WTC11 (cell line): ENCODE measurements around the gene ATP5ME. TPM values are rescaled to one million over a fixed set of nuclear protein-coding genes. Genes with fewer than 3 reads are reported as not detected.

Source experiments
- ATAC-seq: fragments of 200-7000 bp; cut with Tn5 transposase; 2 replicates; pipeline ENCODE4 v1.10.0; 2021; ENCODE audit warnings: mild to moderate bottlenecking, moderate library complexity
- CTCF ChIA-PET: fragments of 300-600 bp; sonication (Branson Sonifier 250); formaldehyde crosslinking; loops from one replicate; lab custom pipeline; 2021; ENCODE audit warnings: antibody characterized with exemption; lab: Charles Lee
- POLR2A ChIA-PET: fragments of 350-600 bp; sonication (Branson Sonifier 250); formaldehyde crosslinking; loops from one replicate; lab custom pipeline; 2021; ENCODE audit warnings: antibody characterized with exemption; lab: Charles Lee
- DNase-seq: peaks from one replicate; pipeline ENCODE4 v3.0.0; 2021; ENCODE audit warnings: low spot score
- H3K27ac Mint-ChIP-seq: 2 replicates; pipeline ENCODE4 v1.8.0; 2021; ENCODE audit warnings: mixed read lengths
- H3K27me3 Mint-ChIP-seq: 2 replicates; pipeline ENCODE4 v1.8.0; 2021; ENCODE audit warnings: low read depth, mild to moderate bottlenecking, moderate library complexity, mixed read lengths
- H3K36me3 Mint-ChIP-seq: 2 replicates; pipeline ENCODE4 v1.8.0; 2021; ENCODE audit warnings: mixed read lengths
- H3K4me1 Mint-ChIP-seq: 2 replicates; pipeline ENCODE4 v1.8.0; 2022; ENCODE audit warnings: mixed read lengths
- H3K4me3 Mint-ChIP-seq: 2 replicates; pipeline ENCODE4 v1.8.0; 2021; ENCODE audit warnings: mild to moderate bottlenecking, moderate library complexity, mixed read lengths
- H3K9me3 Mint-ChIP-seq: 2 replicates; pipeline ENCODE4 v1.8.0; 2021; ENCODE audit warnings: mixed read lengths
- ATF1 ChIP-seq: sonication (generic); formaldehyde crosslinking; IDR thresholded peaks from 2 replicates; pipeline ENCODE4 v1.8.1; 2023; ENCODE audit warnings: mild to moderate bottlenecking, moderate library complexity, missing genetic modification reagents
- CREM ChIP-seq: sonication (generic); formaldehyde crosslinking; IDR thresholded peaks from 2 replicates; pipeline ENCODE4 v1.8.1; 2022; ENCODE audit warnings: mild to moderate bottlenecking, missing genetic modification reagents, moderate library complexity
- ELF4 ChIP-seq: sonication (generic); formaldehyde crosslinking; IDR thresholded peaks from 2 replicates; pipeline ENCODE4 v1.8.1; 2022; ENCODE audit warnings: low read depth, mild to moderate bottlenecking, moderate library complexity, missing genetic modification reagents
- NFATC4 ChIP-seq: fragments of 250-450 bp; sonication (Bioruptor Pico); IDR thresholded peaks from 2 replicates; pipeline ENCODE4 v1.9.0; 2021; ENCODE audit warnings: mild to moderate bottlenecking
- NFE2L1 ChIP-seq: sonication (generic); formaldehyde crosslinking; IDR thresholded peaks from 2 replicates; pipeline ENCODE4 v1.8.1; 2023; ENCODE audit warnings: missing genetic modification reagents
- NFYB ChIP-seq: sonication (generic); formaldehyde crosslinking; conservative IDR thresholded peaks from 2 replicates; pipeline ENCODE4 v1.8.0; 2022; ENCODE audit warnings: low read depth, missing genetic modification reagents
- NR3C1 ChIP-seq: sonication (generic); formaldehyde crosslinking; conservative IDR thresholded peaks from 2 replicates; pipeline ENCODE4 v1.8.1; 2023; ENCODE audit warnings: low read depth, mild to moderate bottlenecking, missing genetic modification reagents
- SMAD4 ChIP-seq: sonication (generic); formaldehyde crosslinking; IDR thresholded peaks from 2 replicates; pipeline ENCODE4 v1.8.0; 2022; ENCODE audit warnings: mild to moderate bottlenecking, missing genetic modification reagents
- SOX15 ChIP-seq: fragments of 250-450 bp; sonication (Bioruptor Pico); IDR thresholded peaks from 2 replicates; pipeline ENCODE4 v1.9.0; 2021; ENCODE audit warnings: mild to moderate bottlenecking
- SP1 ChIP-seq: sonication (generic); formaldehyde crosslinking; conservative IDR thresholded peaks from 2 replicates; pipeline ENCODE4 v1.8.1; 2022; ENCODE audit warnings: missing genetic modification reagents
- TP53 ChIP-seq: sonication (generic); formaldehyde crosslinking; IDR thresholded peaks from 2 replicates; pipeline ENCODE4 v1.8.1; 2023; ENCODE audit warnings: mild to moderate bottlenecking, missing genetic modification reagents
- ZNF121 ChIP-seq: sonication (generic); formaldehyde crosslinking; IDR thresholded peaks from 2 replicates; pipeline ENCODE4 v1.8.0; 2023; ENCODE audit warnings: missing genetic modification reagents
- ZNF232 ChIP-seq: sonication (generic); formaldehyde crosslinking; IDR thresholded peaks from 2 replicates; pipeline ENCODE4 v1.8.0; 2022; ENCODE audit warnings: mild to moderate bottlenecking, missing genetic modification reagents
- ZNF263 ChIP-seq: sonication (generic); formaldehyde crosslinking; IDR thresholded peaks from 2 replicates; pipeline ENCODE4 v1.8.1; 2022; ENCODE audit warnings: low read depth, mild to moderate bottlenecking, moderate library complexity, missing genetic modification reagents
- ZNF317 ChIP-seq: sonication (generic); formaldehyde crosslinking; IDR thresholded peaks from 2 replicates; pipeline ENCODE4 v1.8.1; 2023; ENCODE audit warnings: low read depth, mild to moderate bottlenecking, moderate library complexity, missing genetic modification reagents, borderline replicate concordance
- total RNA-seq: library from RNA; stranded (reverse); gene quantifications from 3 replicates; pipeline ENCODE4 v1.2.3, GENCODE V29; 2021
- TF ChIP-seq, protein P1 (sequence below): fragments of 200-600 bp; IDR thresholded peaks from 2 replicates; pipeline ENCODE4 v1.8.0; 2022; ENCODE audit warnings: antibody characterized with exemption
- TF ChIP-seq, protein P2 (sequence below): sonication (generic); formaldehyde crosslinking; IDR thresholded peaks from 2 replicates; pipeline ENCODE4 v1.8.1; 2023; ENCODE audit warnings: mild to moderate bottlenecking, missing genetic modification reagents, moderate library complexity
- TF ChIP-seq, protein P3 (sequence below): sonication (generic); formaldehyde crosslinking; IDR thresholded peaks from 2 replicates; pipeline ENCODE4 v1.8.0; 2022; ENCODE audit warnings: mild to moderate bottlenecking, missing genetic modification reagents
- TF ChIP-seq, protein P4 (sequence below): sonication (generic); formaldehyde crosslinking; IDR thresholded peaks from 2 replicates; pipeline ENCODE4 v1.8.1; 2023; ENCODE audit warnings: mild to moderate bottlenecking, missing genetic modification reagents, moderate library complexity
- TF ChIP-seq, protein P5 (sequence below): sonication (generic); formaldehyde crosslinking; IDR thresholded peaks from 2 replicates; pipeline ENCODE4 v1.8.0; 2022; ENCODE audit warnings: mild to moderate bottlenecking, missing genetic modification reagents
- TF ChIP-seq, protein P6 (sequence below): sonication (generic); formaldehyde crosslinking; conservative IDR thresholded peaks from 2 replicates; pipeline ENCODE4 v1.8.1; 2022; ENCODE audit warnings: mild to moderate bottlenecking, missing genetic modification reagents

Gene ATP5ME
- total RNA-seq, 1 experiment from 2014 or later, result 468 TPM

DNA sequence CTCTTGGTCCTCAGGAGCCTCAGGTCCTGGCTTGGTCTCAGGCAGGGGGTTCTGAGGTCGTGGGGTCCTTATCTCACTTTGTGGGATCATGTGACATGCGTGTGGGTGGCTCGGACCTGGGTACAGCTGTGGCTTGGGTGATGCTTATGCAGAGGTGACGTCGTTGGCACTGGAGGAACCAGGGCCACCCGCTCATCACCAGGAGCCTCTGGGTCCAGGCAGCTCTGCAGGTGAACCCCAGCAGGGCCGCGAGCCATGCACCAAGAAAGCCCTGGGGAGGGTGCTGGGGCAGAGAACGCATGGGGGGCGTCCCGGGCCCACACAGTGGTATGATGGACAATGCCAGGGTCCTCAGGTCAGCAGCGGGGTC, 8.7 kb downstream of the ATP5ME start (continued):
- TF ChIP-seq, protein P1, sequence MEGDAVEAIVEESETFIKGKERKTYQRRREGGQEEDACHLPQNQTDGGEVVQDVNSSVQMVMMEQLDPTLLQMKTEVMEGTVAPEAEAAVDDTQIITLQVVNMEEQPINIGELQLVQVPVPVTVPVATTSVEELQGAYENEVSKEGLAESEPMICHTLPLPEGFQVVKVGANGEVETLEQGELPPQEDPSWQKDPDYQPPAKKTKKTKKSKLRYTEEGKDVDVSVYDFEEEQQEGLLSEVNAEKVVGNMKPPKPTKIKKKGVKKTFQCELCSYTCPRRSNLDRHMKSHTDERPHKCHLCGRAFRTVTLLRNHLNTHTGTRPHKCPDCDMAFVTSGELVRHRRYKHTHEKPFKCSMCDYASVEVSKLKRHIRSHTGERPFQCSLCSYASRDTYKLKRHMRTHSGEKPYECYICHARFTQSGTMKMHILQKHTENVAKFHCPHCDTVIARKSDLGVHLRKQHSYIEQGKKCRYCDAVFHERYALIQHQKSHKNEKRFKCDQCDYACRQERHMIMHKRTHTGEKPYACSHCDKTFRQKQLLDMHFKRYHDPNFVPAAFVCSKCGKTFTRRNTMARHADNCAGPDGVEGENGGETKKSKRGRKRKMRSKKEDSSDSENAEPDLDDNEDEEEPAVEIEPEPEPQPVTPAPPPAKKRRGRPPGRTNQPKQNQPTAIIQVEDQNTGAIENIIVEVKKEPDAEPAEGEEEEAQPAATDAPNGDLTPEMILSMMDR, result no peak
- no peak for TF ChIP-seq ZNF232 (CRISPR knock-in tag)
- TF ChIP-seq, all 79 proteins: peak for 0

DNA sequence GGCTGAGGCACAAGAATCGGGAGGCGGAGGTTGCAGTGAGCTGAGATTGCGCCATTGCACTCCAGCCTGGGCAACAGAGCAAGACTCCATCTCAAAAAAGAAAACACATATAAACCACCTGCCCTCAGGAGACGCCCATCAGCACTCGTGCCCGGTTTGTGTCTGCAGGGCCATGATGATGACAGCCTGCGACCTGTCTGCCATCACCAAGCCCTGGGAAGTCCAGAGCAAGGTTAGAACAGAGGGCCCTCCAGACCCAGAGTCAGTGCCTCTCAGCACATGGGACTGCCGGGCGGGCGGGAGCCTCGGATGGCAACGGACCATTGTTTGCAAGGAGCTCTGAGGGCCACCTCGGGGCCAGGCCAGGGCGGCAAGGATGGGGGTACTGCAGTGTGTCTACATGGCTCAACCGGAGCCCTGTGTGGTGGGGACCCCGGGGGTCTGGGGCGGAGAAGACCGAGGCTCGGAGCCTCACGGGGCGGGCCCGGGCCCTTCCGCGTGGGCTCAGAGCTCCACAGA, 9.3 kb downstream of the ATP5ME start:
- peak overlapping the region; percentile 70 for H3K4me3 Mint-ChIP-seq
- DNase-seq, result no peak
- CTCF ChIA-PET, result interaction anchor here (0.7 to 2.6 kb wide), 6 partner anchors 9 to 88 kb away, joined by 3 to 17 read pairs (median 8); partner anchors contain the start of genes ATP5ME and MYL5

DNA sequence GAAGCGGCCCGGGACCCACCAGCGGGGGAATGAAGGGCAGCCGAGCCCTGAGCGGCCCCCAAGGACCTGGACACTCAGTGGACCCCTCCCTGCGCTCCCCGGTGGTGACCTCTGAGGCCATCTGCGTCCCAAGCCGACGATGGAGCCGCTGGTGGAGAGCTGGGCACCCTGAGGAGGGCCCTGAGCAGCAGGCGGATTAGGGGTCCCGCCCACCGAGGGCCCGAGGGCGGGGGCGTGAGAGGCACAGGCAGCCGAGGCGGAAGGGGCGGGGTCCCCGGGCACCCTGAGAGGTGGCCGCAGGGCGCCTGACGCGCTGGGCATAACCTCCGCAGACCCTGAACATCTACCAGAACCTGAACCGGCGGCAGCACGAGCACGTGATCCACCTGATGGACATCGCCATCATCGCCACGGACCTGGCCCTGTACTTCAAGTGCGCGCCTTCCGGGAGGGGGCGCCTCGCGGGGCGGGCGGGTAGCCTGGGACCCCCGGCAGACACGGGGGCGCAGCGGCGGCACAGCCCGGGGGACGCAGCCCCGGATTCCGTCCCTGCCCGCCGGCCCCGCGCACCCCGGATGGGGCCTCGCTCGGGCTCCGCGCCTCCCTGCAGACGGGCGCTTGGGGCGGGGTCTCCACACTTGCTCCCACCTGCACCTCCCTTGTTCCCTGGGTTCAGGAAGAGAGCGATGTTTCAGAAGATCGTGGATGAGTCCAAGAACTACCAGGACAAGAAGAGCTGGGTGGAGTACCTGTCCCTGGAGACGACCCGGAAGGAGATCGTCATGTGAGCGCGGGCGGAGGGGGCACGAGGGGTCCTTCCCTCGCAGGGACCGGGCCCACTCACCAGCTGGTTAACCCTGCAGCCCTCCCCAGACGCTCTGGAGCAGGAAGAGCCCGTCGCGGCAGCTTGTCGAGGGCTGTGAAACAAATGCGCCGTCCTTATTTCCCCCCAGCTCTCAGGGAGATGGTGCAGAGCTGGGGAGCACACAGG, 10.3 kb downstream of the ATP5ME start:
- Mint-ChIP-seq H3K4me1 (peaks cover 3% of the 10 kb centered on the region), H3K36me3 (peaks cover 4% of the 10 kb centered on the region), H3K4me3 (peak overlapping the region; percentile 70), H3K27ac (no peak overlapping the region), H3K27me3 (no peaks in the 10 kb centered on the region; the same call in 1 of the 2 replicates), H3K9me3 (peaks cover 9% of the 10 kb centered on the region; the same call in 1 of the 2 replicates)
- POLR2A ChIA-PET, result interaction anchor here (0.7 to 1.1 kb wide), 4 partner anchors 11 to 52 kb away, joined by 3 to 4 read pairs (median 3); partner anchors contain the start of genes ATP5ME and MYL5
- peak; percentile 68 for ATAC-seq
- peak; percentile 71 for DNase-seq
- CTCF ChIA-PET, result interaction anchor here (0.7 to 2.6 kb wide), 8 partner anchors 10 to 87 kb away, joined by 3 to 17 read pairs (median 4); partner anchors contain the start of genes ATP5ME and MYL5
- TF ChIP-seq TP53 (CRISPR knock-in tag) (no peak), CREM (no peak), NR3C1 (CRISPR knock-in tag) (no peak), ZNF317 (no peak), ZNF263 (0 out of 2 replicates have a peak, but pooled peaks have one; percentile 3), NFYB (CRISPR knock-in tag) (no peak), SMAD4 (CRISPR knock-in tag) (peak; percentile 21; the same call in 1 of the 2 replicates), SOX15 (no peak), ZNF121 (CRISPR knock-in tag) (no peak), ATF1 (CRISPR knock-in tag) (no peak), ELF4 (CRISPR knock-in tag) (no peak), NFATC4 (CRISPR knock-in tag) (no peak), SP1 (peak; percentile 64; the same call in 1 of the 2 replicates), NFE2L1 (CRISPR knock-in tag) (0 out of 2 replicates have a peak, but pooled peaks have one; percentile 30)
- TF ChIP-seq, protein P2, sequence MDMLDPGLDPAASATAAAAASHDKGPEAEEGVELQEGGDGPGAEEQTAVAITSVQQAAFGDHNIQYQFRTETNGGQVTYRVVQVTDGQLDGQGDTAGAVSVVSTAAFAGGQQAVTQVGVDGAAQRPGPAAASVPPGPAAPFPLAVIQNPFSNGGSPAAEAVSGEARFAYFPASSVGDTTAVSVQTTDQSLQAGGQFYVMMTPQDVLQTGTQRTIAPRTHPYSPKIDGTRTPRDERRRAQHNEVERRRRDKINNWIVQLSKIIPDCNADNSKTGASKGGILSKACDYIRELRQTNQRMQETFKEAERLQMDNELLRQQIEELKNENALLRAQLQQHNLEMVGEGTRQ (CRISPR knock-in tag), result peak; percentile 80
- TF ChIP-seq, protein P3, sequence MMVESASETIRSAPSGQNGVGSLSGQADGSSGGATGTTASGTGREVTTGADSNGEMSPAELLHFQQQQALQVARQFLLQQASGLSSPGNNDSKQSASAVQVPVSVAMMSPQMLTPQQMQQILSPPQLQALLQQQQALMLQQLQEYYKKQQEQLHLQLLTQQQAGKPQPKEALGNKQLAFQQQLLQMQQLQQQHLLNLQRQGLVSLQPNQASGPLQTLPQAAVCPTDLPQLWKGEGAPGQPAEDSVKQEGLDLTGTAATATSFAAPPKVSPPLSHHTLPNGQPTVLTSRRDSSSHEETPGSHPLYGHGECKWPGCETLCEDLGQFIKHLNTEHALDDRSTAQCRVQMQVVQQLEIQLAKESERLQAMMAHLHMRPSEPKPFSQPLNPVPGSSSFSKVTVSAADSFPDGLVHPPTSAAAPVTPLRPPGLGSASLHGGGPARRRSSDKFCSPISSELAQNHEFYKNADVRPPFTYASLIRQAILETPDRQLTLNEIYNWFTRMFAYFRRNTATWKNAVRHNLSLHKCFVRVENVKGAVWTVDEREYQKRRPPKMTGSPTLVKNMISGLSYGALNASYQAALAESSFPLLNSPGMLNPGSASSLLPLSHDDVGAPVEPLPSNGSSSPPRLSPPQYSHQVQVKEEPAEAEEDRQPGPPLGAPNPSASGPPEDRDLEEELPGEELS (CRISPR knock-in tag), result 0 out of 2 replicates have a peak, but pooled peaks have one; percentile 61
- TF ChIP-seq, protein P4, sequence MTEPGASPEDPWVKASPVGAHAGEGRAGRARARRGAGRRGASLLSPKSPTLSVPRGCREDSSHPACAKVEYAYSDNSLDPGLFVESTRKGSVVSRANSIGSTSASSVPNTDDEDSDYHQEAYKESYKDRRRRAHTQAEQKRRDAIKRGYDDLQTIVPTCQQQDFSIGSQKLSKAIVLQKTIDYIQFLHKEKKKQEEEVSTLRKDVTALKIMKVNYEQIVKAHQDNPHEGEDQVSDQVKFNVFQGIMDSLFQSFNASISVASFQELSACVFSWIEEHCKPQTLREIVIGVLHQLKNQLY (CRISPR knock-in tag), result 0 out of 2 replicates have a peak, but pooled peaks have one; percentile 45
- TF ChIP-seq, protein P1, result no peak
- TF ChIP-seq, protein P5, sequence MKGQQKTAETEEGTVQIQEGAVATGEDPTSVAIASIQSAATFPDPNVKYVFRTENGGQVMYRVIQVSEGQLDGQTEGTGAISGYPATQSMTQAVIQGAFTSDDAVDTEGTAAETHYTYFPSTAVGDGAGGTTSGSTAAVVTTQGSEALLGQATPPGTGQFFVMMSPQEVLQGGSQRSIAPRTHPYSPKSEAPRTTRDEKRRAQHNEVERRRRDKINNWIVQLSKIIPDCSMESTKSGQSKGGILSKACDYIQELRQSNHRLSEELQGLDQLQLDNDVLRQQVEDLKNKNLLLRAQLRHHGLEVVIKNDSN (CRISPR knock-in tag), result peak; percentile 73

More for the DNA sequence above, 9.3 kb downstream of the ATP5ME start:
- Mint-ChIP-seq H3K9me3 (peaks cover 4% of the 10 kb centered on the region; the same call in 1 of the 2 replicates), H3K4me1 (peaks cover 3% of the 10 kb centered on the region), H3K27ac (no peak overlapping the region), H3K36me3 (no peaks in the 10 kb centered on the region; the same call in none of the 2 replicates), H3K27me3 (no peaks in the 10 kb centered on the region; the same call in 1 of the 2 replicates)
- POLR2A ChIA-PET, result interaction anchor here (0.7 to 1.1 kb wide), 3 partner anchors 10 to 43 kb away, joined by 3 to 4 read pairs (median 3); partner anchors contain the start of genes ATP5ME and MYL5
- TF ChIP-seq, protein P6, sequence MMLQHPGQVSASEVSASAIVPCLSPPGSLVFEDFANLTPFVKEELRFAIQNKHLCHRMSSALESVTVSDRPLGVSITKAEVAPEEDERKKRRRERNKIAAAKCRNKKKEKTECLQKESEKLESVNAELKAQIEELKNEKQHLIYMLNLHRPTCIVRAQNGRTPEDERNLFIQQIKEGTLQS (CRISPR knock-in tag), result no peak
- TF ChIP-seq ZNF121 (CRISPR knock-in tag), result peak; percentile 14; the same call in 1 of the 2 replicates
- ATAC-seq, result no peak
